ENCODE measurements around the gene STK35. TPM values are rescaled to one million over a fixed set of nuclear protein-coding genes. Genes with fewer than 3 reads are reported as not detected.

STK35 gene
- total RNA-seq, 4 donors from 2014 or later = 13.3 to 26.1 (median 20.5) TPM

DNA sequence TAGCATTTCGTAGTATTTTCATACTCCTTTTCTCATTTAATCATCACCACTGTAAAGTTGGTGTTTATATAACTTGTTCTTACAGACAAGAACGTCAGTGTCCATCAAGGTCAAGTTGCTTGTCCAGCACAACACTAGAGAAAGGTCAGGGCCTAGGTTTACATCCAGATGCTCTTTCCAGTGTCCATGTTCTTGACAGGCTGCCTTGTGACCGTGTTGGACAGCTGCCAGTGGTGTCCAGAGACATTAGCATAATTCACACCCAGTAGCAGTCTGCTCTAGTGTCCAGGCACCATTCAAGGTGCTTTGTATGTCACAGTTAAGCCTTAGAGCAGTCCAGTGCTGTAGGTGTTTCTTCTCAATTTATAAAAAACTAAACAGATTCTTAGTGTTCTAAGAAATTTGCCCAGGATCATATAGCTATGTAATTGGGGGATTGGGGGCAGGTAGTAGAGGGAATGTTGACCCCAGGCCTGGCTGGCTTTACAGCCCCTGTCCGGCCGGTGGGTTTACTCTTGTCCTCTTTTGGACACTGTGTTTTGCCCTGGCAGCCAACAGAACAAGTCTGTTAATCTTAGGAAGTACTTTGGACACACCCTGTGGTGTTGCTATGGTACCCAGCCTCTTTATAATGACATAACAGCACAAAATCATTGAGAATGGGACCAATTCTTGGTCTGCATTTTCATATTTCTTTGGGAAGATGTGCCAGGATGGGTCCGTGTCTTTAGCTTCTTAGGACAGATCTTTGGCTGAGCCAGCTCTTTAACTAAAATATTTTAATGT is 8.0 kb downstream of the STK35 start:
- no peaks in the 10 kb centered on the region for H3K9me3 ChIP-seq
- no peaks in the 10 kb centered on the region for H3K27me3 ChIP-seq
- TF ChIP-seq POLR2A (IDR thresholded peaks at IDR 0.05) (no peak), EP300 (IDR thresholded peaks at IDR 0.05) (no peak)
- TF ChIP-seq, protein P1, sequence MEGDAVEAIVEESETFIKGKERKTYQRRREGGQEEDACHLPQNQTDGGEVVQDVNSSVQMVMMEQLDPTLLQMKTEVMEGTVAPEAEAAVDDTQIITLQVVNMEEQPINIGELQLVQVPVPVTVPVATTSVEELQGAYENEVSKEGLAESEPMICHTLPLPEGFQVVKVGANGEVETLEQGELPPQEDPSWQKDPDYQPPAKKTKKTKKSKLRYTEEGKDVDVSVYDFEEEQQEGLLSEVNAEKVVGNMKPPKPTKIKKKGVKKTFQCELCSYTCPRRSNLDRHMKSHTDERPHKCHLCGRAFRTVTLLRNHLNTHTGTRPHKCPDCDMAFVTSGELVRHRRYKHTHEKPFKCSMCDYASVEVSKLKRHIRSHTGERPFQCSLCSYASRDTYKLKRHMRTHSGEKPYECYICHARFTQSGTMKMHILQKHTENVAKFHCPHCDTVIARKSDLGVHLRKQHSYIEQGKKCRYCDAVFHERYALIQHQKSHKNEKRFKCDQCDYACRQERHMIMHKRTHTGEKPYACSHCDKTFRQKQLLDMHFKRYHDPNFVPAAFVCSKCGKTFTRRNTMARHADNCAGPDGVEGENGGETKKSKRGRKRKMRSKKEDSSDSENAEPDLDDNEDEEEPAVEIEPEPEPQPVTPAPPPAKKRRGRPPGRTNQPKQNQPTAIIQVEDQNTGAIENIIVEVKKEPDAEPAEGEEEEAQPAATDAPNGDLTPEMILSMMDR (IDR thresholded peaks at IDR 0.05) = no peak
- WGBS, 2 donors = 39% methylated on average over 6 of the region's 6 CpGs
- peak overlapping the region in 2 of 4 donors; percentile 39 to 45 for H3K27ac ChIP-seq
- H3K4me1 ChIP-seq = peaks cover 0 to 90% (median 41%) of the 10 kb centered on the region in 4 donors
- DNase-seq (ENCODE audit: low spot score in 2 of 2) = peak in 1 of 2 donors; percentile 34
- H3K4me3 ChIP-seq = no peak overlapping the region
- peaks cover 0 to 7% (median 0%) of the 10 kb centered on the region in 3 donors for H3K36me3 ChIP-seq

DNA sequence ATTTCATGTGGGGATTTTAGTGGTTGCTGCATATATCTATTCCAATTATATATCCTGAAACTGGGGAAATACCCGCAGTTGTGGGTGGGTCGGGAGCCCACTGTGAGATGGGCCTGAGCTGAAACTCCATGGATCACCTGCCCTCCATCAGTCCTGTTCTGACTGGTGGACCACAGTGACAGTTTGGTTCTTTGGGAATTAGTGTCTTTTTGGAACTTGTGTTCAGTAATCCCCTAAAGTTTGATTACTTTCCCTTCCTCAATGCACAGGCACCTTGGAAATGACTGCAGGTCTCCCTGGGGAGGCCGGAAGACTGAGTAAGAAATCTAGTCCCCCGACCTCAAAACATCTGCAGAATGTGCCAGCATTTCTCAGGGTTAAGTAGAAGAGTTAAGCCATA is 11.3 kb downstream of the STK35 start:
- TF ChIP-seq EP300 (IDR thresholded peaks at IDR 0.05) (no peak), POLR2A (IDR thresholded peaks at IDR 0.05) (no peak)
- TF ChIP-seq, protein P1 (IDR thresholded peaks at IDR 0.05) = no peak
- 87 to 88% methylated on average over 4 of the region's 4 CpGs for WGBS, 2 donors
- H3K4me1 ChIP-seq = peaks cover 0 to 70% (median 27%) of the 10 kb centered on the region in 4 donors
- peaks cover 0 to 22% (median 0%) of the 10 kb centered on the region in 3 donors for H3K36me3 ChIP-seq
- no peak overlapping the region for H3K4me3 ChIP-seq
- no peaks in the 10 kb centered on the region for H3K27me3 ChIP-seq
- H3K9me3 ChIP-seq = no peaks in the 10 kb centered on the region
- no peak overlapping the region for H3K27ac ChIP-seq
- no peak for DNase-seq (ENCODE audit: low spot score in 2 of 2)

DNA sequence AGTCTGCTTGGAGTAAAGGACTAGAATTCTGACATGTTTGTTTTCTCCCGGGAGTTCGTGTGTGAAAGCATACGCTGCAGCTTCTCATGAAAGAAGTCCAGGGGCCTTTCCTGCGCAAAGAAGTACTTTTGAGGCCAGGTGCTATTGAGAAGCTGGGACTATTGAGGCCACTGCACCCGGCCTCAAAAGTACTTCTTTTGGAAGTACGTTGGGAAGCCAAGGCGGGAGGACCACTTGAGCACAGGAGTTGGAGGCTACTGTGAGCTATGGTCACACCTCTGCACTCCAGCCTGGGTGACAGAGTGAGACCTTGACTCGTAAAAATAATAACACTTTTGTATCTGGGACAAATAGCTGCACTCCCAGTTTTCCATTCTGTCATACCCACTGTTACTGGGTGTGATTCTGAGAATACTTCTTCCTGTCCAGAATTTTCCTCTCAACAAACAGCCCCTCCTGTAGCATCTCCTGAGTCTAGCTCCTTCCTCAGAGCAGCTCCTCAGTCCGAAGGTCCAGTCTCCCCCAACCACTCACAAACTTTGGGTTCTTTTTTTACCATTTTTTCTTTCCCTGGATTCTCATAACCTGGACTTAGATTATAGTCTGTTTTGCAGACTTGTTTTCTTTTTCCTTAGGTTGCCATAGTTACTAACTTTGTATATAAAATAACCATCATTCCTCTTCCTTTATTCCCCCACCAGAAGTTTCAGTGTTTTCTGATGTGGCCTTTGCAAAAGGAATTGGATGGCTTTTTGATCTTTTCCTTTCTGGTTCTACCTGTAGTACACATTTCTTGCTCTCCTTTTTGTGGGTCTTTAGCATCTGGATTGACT is 12.7 kb downstream of the STK35 start:
- H3K4me1 ChIP-seq = peaks cover 0 to 63% (median 14%) of the 10 kb centered on the region in 4 donors

DNA sequence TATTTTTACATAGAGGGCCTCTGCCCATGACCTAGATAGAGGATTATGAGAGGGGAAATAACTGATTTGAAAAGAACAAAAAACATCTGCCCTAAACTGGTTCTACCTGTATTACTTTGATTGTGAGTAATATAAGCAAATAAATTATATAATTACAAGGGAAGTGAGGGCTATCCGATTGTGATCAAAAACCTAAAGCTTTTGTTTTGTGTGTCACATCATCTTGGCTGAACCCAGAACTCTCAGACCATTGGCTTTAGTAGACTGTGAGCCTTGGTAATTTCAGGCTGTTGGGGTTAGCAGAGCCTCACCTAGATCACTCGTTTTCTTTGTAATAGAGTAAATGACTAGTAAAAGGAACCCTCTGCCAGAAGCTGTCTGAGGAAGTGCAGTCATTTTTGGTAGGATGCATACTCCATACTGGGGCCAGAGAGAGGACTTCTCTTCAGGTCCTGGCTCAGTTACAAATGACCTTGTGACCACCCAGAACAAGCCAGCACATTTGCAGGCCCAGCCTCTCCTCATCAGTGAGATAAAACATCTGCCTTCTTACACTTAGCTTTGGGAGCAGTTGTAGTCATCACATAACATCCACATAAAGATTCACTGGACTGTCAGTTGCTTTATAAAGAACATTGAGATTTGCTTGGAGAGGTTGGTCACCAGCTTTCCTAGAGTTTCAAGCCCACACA is 13.5 kb downstream of the STK35 start:
- no peaks in the 10 kb centered on the region for H3K9me3 ChIP-seq
- H3K36me3 ChIP-seq = peaks cover 0 to 23% (median 0%) of the 10 kb centered on the region in 3 donors
- no peaks in the 10 kb centered on the region for H3K27me3 ChIP-seq
- TF ChIP-seq POLR2A (IDR thresholded peaks at IDR 0.05) = no peak
- TF ChIP-seq, protein P1 (IDR thresholded peaks at IDR 0.05) = no peak
- TF ChIP-seq EP300 (IDR thresholded peaks at IDR 0.05) = no peak
- H3K27ac ChIP-seq = no peak overlapping the region
- no peak for DNase-seq (ENCODE audit: low spot score in 2 of 2)
- H3K4me1 ChIP-seq = peaks cover 0 to 61% (median 7%) of the 10 kb centered on the region in 4 donors
- 43 to 54% methylated on average over 2 of the region's 2 CpGs for WGBS, 2 donors
- H3K4me3 ChIP-seq = no peak overlapping the region

More for the DNA sequence above, 12.7 kb downstream of the STK35 start:
- Histone ChIP-seq H3K27ac (no peak overlapping the region), H3K27me3 (no peaks in the 10 kb centered on the region), H3K36me3 (peaks cover 0 to 23% (median 0%) of the 10 kb centered on the region in 3 donors), H3K9me3 (no peaks in the 10 kb centered on the region), H3K4me3 (no peak overlapping the region)
- WGBS, 2 donors = 65 to 75% methylated on average over 9 of the region's 9 CpGs
- DNase-seq (ENCODE audit: low spot score in 2 of 2) = no peak
- TF ChIP-seq POLR2A (IDR thresholded peaks at IDR 0.05) = no peak
- TF ChIP-seq, protein P1 (IDR thresholded peaks at IDR 0.05) = no peak
- TF ChIP-seq EP300 (IDR thresholded peaks at IDR 0.05) = no peak

Measured in tibial nerve (tissue), 4 donors.